HG03575 (cell line): Measurements from ENCODE around the gene LAMTOR5.
"Not testable (repeated sequence)": the region's sequence is repeated elsewhere in the genome, so short reads cannot be mapped to it uniquely, and the experiment has no call there.

Experiments
- ATAC-seq: cut with Tn5 transposase; IDR thresholded peaks from one replicate; pipeline ENCODE4 v1.9.1; 2021; ENCODE audit not compliant: unreplicated experiment, insufficient number of reproducible peaks, low FRiP score; ENCODE audit errors: extremely low read depth

LAMTOR5 gene

DNA sequence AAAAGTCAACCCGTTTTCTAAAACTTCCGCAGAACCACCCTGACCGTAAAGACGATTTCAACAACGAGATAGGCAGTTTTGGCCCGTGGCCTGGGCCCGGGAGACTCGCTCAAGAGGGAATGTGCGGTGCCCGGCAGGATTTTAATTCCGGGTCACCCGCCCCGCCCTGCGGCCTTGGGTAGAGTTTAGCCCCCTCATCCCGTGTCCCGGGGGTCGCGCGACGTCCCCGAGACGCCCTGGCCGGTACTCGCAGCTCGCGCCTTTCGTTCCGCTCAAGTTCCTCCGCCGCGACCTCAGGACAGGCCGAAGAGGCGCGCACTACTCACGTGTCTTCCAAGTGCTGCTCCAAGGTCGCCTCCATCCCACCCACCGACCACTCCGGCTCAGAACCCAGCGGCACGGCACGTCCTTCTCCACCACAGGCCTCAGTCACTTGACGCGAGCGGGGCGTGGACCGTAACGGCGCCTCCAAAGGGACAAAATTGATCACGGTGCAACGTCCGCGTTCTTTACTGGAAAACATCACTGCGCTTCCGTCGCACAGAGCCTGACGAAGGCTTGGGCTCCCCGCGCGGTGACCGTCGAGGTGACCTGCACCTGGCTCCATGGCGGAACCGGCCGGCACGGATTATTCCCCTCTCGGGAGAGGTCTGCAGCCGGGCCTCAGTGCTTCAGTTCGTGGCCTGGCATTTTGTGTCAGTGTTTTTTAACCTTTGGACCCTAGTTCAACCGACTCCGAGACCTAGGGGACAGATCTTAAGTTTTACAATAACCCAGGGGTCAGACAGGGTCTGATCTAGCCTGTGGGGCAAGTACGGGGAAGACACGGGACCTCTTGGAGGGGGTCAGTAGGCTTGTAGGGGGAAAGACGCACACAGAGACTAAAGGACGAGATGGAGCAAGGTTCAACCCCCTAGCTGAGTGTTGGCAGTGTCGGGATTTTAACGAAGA is at the start of gene LAMTOR5:
TSS of gene LAMTOR5 (minus strand) at position 435 of the 951 bp plus-strand sequence. CDS start at position 361, 74 bp downstream.
- ATAC-seq = no peak

DNA sequence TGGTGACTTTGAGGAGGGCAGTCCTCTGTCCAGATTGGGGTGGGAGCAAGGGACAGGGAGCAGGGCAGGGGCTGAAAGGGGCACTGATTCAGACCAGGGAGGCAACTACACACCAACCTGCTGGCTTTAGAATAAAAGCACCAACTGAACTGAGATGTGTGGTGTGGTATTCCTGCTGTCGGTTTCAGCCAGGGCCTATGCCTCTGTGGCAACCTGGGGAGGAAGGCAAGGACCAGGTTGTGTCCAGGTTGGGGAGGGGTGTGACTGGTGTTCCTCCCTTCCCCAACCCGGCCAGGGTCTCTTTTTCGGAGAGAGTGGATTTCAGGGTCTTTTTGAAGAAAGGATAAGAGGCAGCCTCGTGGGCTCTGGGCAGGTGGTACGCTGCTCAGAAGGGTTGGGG is 49.7 kb upstream of the LAMTOR5 start:
- no peak for ATAC-seq

DNA sequence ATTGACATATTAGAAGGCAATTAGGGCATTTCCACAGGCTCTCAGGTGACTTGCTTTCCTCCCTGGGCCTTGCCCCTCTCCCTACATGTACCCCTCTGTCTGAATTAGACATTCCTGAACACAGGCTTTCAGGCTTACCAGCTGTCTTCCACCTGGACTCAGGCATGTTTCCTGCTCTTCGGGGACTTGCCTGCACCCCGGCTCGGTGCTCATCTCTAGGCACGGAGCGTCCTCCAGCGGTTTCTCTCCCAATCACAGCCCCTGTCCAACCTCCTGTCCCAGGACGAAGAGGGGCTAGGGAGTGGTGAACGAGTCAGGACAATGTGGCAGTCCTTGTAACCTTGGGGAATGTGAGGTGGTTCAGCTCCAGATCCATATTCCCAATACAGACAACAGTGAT is 47.7 kb upstream of the LAMTOR5 start:
- no peak for ATAC-seq

DNA sequence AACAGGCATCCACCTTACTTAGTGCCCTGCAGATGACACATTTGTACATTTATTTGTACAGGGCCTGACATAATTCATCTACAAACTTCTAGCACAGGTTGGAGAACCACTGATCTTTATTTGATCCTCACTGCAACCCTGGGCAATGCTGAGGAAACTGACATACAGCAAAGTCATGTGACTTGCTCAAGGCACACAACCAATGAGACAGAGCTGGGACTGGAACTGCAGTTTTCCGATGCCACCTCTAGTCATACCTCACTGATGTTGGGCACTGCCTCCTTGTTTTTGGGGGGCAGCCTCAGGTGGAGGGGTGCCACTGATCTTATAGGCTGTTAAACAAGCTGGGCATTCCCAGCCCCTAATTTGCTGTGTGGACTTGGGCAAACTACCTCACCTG is 46.8 kb upstream of the LAMTOR5 start:
- no peak for ATAC-seq

DNA sequence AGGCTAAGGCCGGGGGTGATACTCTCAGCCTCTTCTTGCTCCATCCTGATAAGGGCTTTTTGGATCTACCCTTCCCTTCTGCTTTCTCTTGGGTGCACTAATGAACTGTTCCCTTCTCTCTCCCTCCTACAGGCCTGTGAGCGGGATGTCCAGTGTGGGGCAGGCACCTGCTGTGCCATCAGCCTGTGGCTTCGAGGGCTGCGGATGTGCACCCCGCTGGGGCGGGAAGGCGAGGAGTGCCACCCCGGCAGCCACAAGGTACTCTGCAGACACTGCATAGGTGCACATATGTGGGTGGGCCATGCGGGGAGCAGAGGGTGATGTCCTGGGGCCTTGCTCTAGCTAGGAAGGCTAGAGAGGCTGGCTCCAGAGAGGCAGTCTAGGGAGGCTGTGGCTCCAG is 46.3 kb upstream of the LAMTOR5 start:
- ATAC-seq = no peak

DNA sequence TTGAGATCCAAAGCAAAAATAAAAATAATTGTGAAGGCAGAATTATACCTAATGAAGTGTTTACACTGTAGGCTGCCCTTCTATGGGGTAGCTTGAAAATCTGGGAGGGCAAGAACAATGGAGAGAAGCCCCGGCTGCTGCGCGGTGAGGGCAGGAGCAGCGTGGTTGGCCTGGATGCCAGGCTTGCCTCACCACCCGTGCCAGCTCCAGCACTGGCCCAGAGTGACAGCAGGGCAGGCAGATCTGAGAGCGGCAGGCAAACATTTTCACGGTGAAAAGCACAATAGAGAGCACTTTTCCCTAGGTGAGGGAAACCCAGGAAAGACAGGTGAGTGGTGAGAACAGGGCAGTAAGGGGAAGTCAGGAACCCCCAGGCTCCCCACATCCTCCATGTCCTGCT is 44.8 kb upstream of the LAMTOR5 start:
- ATAC-seq = no peak

DNA sequence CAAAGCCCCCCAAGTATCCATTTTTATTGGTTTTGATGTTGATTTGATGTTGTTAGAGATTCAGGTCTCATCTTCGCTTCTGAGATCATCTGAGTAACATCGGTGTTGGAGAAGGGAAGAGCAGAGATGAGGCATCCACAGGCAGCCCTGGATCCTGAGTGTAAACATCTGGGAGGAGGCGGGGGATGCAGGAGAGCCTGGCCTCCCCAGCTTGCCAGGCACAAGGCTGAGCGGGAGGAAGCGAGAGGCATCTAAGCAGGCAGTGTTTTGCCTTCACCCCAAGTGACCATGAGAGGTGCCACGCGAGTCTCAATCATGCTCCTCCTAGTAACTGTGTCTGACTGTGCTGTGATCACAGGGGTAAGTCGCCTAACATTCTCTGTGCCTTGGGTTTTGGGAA is 43.4 kb upstream of the LAMTOR5 start, which contains the start of gene PROK1:
TSS of gene PROK1 (plus strand) at position 221 of the 400 bp plus-strand sequence. CDS start at position 289, 68 bp downstream.
- ATAC-seq = no peak

DNA sequence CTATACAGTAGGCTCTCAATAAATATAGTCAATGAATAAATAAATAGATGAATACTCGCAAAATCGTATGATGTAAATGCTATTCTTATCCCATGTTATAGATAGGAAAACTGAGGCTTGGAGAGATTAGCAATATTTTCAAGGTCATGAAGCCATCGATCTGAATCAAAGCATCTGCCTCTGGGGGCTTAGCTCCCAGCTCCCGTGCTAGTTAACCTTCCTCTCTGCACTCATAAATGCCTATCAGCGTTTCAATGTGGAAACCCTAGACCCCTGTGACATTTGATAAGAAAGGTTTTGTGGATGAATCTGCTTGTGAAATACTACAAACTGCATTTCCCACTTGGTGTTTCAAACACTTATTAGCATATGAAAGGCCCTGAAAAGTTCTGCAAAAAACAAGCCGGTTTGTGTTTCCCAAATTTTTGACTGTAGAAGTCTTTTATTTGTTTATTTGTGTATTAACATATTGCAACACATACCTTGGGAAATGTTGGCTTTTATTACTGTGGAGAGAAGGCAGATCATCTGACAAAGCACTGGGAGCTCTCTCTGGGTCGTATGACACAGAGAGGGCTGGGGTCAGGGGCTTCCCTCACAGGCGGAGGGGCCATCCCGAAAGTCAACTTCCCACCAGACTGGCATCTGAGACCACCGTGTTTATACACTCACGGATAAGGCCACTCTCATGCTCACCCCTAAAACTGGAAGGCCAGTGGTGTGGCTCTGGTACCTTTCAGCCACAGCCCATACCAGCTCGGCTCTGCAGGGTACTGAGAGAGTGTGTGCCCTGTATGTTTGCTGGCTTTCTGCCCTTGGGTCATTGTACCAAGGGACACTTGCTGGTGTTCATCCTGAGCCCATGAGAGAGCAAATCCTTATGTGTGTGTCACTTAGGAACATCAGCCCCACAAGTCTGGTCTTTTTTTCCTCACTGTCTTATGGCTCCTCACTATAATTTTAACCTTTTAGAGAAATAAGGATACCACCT is 42.5 kb upstream of the LAMTOR5 start:
- no peak for ATAC-seq

DNA sequence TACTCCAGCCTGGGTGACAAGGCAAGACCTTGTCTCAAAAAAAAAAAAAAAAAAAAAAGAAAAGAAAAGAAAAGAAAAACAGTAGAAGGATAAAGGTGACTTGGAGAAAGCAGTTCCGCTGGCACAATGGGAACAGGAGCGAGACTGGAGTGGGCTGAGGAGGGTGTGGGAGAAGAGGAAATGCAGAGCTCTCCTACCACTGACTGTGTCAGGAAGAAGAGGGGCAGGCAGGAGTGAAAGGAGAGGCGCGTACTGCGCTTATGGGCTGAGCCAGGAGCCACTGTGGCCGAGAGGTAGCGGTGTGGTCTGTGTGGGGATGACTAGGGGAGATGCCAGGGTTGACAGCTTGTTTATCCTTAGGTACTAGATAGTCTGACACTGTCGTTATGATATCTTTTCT is 37.1 kb upstream of the LAMTOR5 start:
- ATAC-seq = no peak

DNA sequence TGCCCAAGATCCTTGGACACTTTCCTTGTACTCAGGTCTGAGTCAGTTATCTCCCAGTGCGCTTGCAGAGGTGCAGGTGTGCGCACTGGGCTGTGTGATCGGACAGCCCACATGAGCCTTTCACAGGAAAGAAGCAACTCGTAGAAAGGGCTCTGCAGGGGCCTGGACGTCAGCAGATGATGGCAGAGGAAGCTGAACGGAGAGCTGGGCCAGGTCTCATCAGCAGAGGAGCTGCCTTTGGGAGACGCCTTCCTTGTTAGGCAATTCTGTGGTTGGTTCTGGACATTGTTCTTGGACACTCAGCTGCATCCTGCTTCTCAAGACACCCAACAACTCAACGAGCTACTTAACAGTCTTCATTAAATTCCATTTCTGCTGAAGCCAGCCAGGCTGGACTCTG is 36.0 kb upstream of the LAMTOR5 start:
- ATAC-seq = no peak

DNA sequence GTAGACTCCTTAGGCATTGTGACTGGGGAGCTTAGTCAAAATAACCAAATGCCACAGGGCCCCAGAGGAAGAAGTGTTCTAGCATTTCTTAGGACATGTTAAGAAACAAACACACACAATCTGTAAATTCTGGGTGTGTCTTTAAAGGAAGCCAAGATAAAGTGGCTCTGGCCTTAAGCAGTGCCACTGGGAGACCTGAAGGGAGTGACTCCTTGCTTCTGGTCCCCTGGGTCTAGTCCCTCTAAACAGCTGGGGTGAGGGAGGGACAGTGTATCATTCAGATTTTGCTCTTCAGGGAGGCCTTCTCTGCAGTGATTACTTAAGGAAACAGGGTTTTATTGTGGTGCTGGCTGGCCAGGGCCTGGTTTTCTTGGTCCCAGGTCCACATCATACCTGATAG is 34.4 kb upstream of the LAMTOR5 start:
- no peak for ATAC-seq

DNA sequence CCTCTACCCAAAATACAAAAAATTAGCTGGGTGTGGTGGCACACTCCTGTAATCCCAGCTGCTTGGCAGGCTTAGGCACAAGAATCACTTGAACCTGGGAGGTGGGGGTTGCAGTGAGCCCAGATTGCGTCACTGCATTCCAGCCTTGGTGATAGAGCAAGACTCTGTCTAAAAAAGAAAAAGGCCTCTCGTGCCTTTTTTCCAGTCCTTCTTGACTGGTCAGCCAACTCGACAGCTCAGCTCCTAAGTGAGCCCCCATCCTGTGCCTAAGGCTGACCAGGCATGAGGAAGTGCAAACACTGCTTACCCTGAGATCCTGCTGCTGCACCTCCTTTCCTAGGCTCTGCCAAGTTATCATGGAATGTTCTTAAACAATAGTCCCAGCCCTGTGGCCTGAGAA is 33.4 kb upstream of the LAMTOR5 start:
- ATAC-seq = no peak

DNA sequence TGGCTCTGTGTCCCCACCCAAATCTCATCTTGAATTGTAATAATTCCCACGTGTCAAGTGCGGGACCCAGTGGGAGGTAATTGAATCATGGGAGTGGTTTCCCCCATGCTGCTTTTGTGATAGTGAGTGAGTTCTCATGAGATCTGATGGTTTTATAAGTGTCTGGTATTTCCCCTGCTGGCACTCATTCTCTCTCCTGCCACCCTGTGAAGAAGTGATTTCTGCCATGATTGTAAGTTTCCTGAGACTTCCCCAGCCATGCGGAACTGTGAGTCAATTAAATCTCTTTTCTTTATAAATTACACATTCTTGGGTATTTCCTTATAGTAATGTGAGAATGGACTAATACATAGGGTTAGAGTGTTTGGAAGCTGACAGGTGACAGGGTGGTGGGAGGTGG is 32.4 kb upstream of the LAMTOR5 start:
- ATAC-seq = not testable (repeated sequence)

DNA sequence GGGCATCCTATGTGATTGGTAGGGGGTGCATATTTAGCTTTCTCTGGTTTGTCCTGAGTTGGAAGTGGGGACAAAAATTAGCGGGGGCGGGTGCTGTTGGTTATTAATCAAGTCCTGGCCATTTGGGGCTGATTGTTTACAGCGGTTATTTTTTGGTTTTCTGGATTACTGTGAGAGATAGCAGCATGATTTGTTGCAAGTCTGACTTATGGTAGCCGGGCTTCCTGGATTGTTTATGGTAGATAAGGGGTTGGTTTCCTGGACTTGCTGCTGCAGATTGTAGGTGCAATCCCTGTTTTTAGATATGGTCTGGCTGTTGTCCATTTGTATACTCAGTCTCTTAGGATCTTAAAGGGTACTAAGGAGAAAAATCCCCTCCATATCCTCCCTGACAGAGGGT is 31.4 kb upstream of the LAMTOR5 start:
- no peak for ATAC-seq

DNA sequence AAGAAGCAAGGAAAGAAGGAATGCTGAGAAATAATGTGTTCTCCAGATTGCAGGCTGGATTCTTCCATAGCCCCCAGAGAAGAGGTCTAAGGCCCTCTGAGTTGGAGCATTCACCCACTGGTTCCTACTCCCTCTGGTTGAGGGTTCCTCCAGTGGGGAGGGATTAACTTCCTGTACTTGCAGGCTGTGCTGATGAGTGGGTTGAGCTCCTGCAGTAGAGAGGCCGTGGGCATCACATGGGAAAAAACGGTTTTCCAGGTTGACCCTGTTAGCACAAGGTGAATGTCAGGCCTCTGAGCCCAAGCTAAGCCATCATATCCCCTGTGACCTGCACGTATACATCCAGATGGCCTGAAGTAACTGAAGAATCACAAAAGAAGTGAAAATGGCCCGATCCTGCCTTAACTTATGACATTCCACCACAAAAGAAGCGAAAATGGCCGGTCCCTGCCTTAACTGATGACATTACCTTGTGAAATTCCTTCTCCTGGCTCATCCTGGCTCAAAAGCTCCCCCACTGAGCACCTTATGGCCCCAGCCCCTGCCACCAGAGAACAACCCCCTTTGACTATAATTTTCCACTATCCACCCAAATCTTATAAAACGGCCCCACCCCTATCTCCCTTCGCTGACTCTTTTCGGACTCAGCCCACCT is 30.3 kb upstream of the LAMTOR5 start:
- ATAC-seq = not testable (repeated sequence)

DNA sequence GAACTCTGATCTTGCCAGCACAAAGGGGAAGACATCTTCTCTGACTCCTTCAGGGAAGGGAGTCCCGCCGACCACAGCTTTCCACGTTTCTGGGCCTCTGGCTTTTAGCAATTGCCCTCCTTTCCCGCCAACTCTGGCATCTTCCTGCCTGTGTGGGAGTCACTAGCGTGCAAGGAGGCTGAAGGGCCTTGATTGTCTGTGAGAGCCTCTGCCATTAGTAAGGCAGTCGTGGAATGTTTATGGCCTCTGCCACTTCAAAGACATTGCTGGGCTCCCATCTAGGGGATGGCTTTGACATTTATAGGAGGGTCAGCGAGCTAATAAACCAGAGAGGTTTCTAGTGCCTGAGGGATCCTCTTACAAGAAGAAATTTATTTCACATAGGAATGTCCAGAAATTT is 29.1 kb upstream of the LAMTOR5 start:
- ATAC-seq = no peak

DNA sequence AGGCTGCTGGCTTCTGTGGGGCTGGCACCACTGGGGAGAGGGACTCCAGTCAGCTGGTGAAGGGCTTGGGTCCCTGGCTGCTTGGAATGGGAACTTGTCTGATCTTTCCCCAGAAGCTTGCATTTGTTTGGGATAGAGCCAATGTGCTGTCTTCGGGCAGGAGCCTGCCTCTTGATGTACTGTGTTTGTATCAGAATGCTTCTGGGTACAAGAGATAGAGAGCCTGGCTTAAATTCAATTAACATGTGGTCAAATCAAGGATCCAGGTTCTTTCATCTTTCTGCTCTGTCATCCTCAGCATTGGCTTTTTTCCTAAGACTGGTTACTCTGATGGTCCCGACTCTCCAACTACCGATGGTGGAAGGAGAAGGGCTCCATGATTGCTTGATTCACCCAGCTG is 27.5 kb upstream of the LAMTOR5 start:
- ATAC-seq = no peak

DNA sequence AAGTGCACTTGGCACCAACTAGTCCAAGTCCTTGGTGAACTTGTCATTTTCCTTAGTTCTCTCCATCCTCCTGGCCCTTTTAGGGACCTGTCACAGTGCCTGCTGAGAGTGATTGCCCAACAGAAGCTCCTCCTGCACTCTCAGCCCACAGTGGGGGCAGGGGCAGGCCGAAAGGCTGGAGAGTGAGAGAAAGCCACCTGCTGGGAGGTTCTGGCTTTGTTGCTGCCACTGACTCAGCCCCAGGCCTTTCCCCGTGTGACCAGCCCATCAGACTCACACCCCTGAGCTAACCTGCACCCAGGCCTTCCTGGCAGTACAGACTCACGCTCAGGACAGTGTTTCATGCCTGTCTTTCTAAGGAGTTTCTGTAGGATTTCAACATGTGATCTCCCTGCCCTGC is 26.3 kb upstream of the LAMTOR5 start:
- ATAC-seq = no peak

DNA sequence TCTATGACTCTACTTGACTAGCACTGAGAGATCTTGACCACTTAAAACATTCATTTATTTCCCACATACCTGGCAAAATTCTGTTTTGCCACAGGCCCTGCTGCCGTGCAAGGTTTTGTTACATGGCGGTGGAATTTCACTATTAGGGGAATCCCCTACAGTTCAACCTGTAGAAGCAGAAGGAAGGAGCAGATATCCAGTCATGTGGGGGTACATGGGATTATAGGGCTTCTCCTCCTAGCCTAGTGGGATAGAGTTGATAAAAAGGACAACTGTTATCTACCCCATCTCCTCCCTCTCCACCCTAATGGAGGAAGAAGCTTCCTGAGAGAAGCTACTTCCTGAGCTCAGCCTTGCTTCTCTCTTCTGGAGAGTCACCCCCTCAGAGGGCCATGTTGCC is 25.7 kb upstream of the LAMTOR5 start:
- no peak for ATAC-seq
